Body of pancreas (tissue), 4 donors: ENCODE results near the gene USP9Y. TPM values are rescaled to one million over a fixed set of nuclear protein-coding genes. Genes with fewer than 3 reads are reported as not detected.

Experiments
- ATAC-seq: fragments of 150-250 bp; one replicate; pipeline ENCODE4 v1.9.1; 2016
- DNase-seq, 4 donors: peaks; one replicate each; pipeline ENCODE4 v3.0.0-alpha.2; 2019
- H3K27ac ChIP-seq, 4 donors: fragments of 200-600 bp; sonication (generic); 1 replicate in 3 of 4; 2 replicates in 1 of 4; pipeline versions ENCODE4 v1.5.1 to v1.6.1; 2016 to 2019; ENCODE audit warnings: mild to moderate bottlenecking in 1 of 4, mixed read lengths in 1 of 4, moderate library complexity in 1 of 4
- H3K27me3 ChIP-seq, 2 donors: fragments of 200-600 bp; sonication (generic); one replicate each; pipeline ENCODE4 v1.6.0; 2016; ENCODE audit warnings: mild to moderate bottlenecking in 1 of 2
- H3K36me3 ChIP-seq, 2 donors: fragments of 200-600 bp; sonication (generic); replicated peaks in 1 of 2; 2 replicates each; pipeline ENCODE4 v1.5.1; 2016; ENCODE audit warnings: low read depth in 2 of 2; ENCODE audit not compliant: insufficient read depth in 1 of 2
- H3K4me1 ChIP-seq: fragments of 200-600 bp; sonication (generic); one replicate; pipeline ENCODE4 v1.6.0; 2016
- H3K4me3 ChIP-seq, 2 donors: fragments of 200-600 bp; sonication (generic); 1 replicate in 1 of 2; 2 replicates in 1 of 2; pipeline ENCODE4 v1.5.1; 2016 to 2019
- H3K9me3 ChIP-seq, 3 donors: fragments of 200-600 bp; sonication (generic); 1 replicate in 2 of 3; 2 replicates in 1 of 3; pipeline ENCODE4 v1.5.1; 2016
- POLR2A ChIP-seq, 3 donors: fragments of 450-650 bp; IDR thresholded peaks; one replicate each; pipeline ENCODE4 v1.6.1; 2016; ENCODE audit warnings: antibody characterized with exemption in 3 of 3, mild to moderate bottlenecking in 2 of 3
- WGBS, 2 donors: methylation state at CpG; one replicate each; pipeline ENCODE4 v1.1.5; 2017; 5-methylcytosine and 5-hydroxymethylcytosine counted together
- intact Hi-C: fragments of 100-400 bp; cut with DNase I; formaldehyde crosslinking; loops from one replicate; pipeline ENCODE4 v1.15.1; 2023
- total RNA-seq, 2 donors: library from RNA; depleted of rRNA; stranded (reverse); fragments of >200 nt; gene quantifications; one replicate each; pipeline ENCODE4 v1.1.0, GENCODE V29; 2016
- TF ChIP-seq, protein P1 (sequence below), 7 experiments: fragments of 450-650 bp in 4 of 7; fragments of 200-600 bp in 3 of 7; sonication (generic) in 3 of 7; IDR thresholded peaks; one replicate each; pipeline ENCODE4 v1.5.1; 2016 to 2019; ENCODE audit warnings: antibody characterized with exemption in 7 of 7

USP9Y gene
- total RNA-seq, 2 donors from 2014 or later = not detected

DNA sequence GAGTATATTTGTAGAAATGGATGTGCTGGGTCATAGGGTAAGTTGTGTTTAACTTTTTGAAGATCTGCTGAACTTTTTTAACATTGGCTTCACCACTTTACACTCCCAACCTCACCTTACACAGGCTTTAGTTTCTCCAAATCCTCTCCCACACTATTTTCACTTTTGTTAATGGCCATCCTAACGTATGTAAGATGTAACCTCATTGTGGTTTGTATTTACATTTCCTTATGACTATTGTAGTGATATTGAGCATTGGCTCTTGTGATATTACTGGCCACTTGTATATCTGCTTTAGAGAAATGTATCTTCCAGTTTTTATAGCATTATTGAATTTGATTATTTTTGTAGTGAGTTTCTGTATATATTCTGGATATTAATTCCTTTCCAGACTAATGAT lies 93.0 kb downstream of the USP9Y start:
- Histone ChIP-seq H3K4me1 (no peaks in the 10 kb centered on the region), H3K36me3 (no peaks in the 10 kb centered on the region), H3K27ac (no peak overlapping the region), H3K9me3 (no peaks in the 10 kb centered on the region), H3K4me3 (no peak overlapping the region), H3K27me3 (no peaks in the 10 kb centered on the region)
- intact Hi-C loops = no loop called here
- ATAC-seq = no peak
- no peak for DNase-seq
- 92 to 100% methylated on average over 1 of the region's 1 CpG for WGBS, 2 donors
- no peak for TF ChIP-seq POLR2A (IDR thresholded peaks at IDR 0.05)
- TF ChIP-seq, protein P1, sequence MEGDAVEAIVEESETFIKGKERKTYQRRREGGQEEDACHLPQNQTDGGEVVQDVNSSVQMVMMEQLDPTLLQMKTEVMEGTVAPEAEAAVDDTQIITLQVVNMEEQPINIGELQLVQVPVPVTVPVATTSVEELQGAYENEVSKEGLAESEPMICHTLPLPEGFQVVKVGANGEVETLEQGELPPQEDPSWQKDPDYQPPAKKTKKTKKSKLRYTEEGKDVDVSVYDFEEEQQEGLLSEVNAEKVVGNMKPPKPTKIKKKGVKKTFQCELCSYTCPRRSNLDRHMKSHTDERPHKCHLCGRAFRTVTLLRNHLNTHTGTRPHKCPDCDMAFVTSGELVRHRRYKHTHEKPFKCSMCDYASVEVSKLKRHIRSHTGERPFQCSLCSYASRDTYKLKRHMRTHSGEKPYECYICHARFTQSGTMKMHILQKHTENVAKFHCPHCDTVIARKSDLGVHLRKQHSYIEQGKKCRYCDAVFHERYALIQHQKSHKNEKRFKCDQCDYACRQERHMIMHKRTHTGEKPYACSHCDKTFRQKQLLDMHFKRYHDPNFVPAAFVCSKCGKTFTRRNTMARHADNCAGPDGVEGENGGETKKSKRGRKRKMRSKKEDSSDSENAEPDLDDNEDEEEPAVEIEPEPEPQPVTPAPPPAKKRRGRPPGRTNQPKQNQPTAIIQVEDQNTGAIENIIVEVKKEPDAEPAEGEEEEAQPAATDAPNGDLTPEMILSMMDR (IDR thresholded peaks at IDR 0.05) = no peak

DNA sequence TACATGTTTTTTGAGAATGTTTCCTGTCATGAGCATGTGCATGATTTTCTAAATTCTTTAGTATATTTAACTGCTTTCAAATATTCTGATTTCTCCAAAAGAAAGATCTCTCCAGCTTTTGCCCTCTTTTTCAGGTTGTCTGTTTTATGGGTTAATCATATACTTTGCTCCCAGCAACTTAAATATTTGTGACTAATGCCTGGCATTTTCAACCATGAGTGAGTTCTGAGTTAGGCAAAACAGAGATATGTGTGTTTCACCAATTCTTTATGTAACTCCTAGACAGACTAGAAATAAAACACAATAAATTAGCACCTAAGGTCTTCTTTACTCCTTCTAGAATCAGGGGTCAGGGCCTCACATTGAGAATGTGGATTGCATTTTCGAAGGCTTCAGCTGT lies 107.0 kb downstream of the USP9Y start:
- H3K27ac ChIP-seq = no peak overlapping the region
- no peaks in the 10 kb centered on the region for H3K27me3 ChIP-seq
- no peak for TF ChIP-seq POLR2A (IDR thresholded peaks at IDR 0.05)
- TF ChIP-seq, protein P1 (IDR thresholded peaks at IDR 0.05) = no peak
- WGBS, 2 donors = 75 to 78% methylated on average over 1 of the region's 1 CpG
- ATAC-seq = no peak
- no peak for DNase-seq
- intact Hi-C loops = no loop called here
- no peaks in the 10 kb centered on the region for H3K4me1 ChIP-seq
- H3K9me3 ChIP-seq = no peaks in the 10 kb centered on the region
- no peak overlapping the region for H3K4me3 ChIP-seq
- H3K36me3 ChIP-seq = peaks cover 0 to 2% of the 10 kb centered on the region in 2 donors

DNA sequence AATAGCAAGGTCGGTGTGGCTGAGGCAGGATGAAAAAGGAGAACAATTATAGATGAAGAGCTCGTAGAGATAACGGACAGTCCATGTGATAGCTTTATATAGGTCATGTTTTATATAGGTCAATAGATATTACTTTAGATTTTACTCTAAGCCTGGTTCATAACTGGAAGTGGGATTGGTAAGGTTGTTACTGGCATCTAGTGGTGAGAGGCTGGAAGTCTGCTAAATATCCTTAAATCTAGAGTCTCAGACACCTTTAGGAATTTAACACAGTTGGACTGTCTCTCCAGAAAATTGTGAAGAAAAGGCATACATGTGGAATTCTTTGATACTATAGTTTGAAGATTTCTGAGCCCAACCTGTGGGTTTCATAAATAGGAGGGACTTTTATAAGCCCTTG lies 108.0 kb downstream of the USP9Y start:
- intact Hi-C loops = no loop called here
- DNase-seq (no peak), ATAC-seq (no peak)
- Histone ChIP-seq H3K27me3 (no peaks in the 10 kb centered on the region), H3K9me3 (no peaks in the 10 kb centered on the region), H3K4me3 (no peak overlapping the region), H3K4me1 (no peaks in the 10 kb centered on the region), H3K27ac (no peak overlapping the region), H3K36me3 (peaks cover 0 to 2% of the 10 kb centered on the region in 2 donors)
- TF ChIP-seq, protein P1 (IDR thresholded peaks at IDR 0.05) = peak in 2 of 7 experiments; percentile 12
- TF ChIP-seq POLR2A (IDR thresholded peaks at IDR 0.05) = no peak
- WGBS, 2 donors = 47 to 52% methylated on average over 3 of the region's 3 CpGs

DNA sequence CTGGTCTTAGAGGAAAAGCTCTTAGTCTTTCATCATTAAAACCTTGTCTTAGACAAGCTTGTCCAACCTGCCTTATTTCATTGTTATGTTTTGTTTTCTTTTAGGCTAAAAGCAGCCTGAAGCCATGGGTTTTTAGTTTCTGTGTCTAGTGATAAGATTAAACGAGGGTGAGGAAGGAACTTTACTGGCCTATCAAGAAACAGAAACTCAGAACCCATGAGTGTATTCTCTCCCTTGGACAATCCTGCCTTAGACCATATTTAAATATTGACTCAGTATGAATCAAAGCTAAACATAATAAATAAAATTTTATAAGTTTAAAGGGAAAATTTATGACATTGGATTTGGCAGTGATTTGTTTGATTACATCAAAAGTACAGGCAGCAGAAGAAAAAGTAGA lies 122.4 kb downstream of the USP9Y start:
- TF ChIP-seq, protein P1 (IDR thresholded peaks at IDR 0.05) = no peak
- no peak for TF ChIP-seq POLR2A (IDR thresholded peaks at IDR 0.05)
- no peaks in the 10 kb centered on the region for H3K27me3 ChIP-seq
- WGBS, 2 donors = 46 to 53% methylated on average over 1 of the region's 1 CpG
- no peaks in the 10 kb centered on the region for H3K9me3 ChIP-seq
- no peak overlapping the region for H3K4me3 ChIP-seq
- no peak for DNase-seq
- ATAC-seq = no peak
- no peaks in the 10 kb centered on the region for H3K36me3 ChIP-seq
- intact Hi-C loops = no loop called here
- no peak overlapping the region for H3K27ac ChIP-seq
- H3K4me1 ChIP-seq = no peaks in the 10 kb centered on the region

DNA sequence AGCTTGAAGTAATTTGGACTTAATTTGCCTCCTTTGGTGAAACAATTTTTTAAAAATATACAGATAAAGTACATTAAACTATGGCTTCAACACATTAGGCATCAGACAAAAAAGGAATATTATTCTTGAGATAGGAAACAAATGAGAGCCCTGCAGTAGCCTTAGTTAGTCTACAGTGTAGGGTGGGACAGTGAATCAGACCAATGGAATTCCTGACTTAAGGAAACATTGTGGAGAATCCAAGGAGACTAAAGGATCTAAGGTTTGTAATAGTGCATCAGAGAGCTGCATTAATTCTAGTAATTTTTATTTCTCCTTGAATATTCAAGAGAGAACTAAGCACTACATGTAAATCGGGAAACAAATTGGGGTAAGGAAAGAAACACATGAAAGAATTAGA lies 125.8 kb downstream of the USP9Y start:
- Histone ChIP-seq H3K27me3 (no peaks in the 10 kb centered on the region), H3K36me3 (no peaks in the 10 kb centered on the region), H3K4me1 (no peaks in the 10 kb centered on the region), H3K27ac (no peak overlapping the region), H3K9me3 (no peaks in the 10 kb centered on the region), H3K4me3 (no peak overlapping the region)
- DNase-seq (no peak), ATAC-seq (no peak)
- 100% methylated on average over 1 of the region's 1 CpG for WGBS, 2 donors
- TF ChIP-seq POLR2A (IDR thresholded peaks at IDR 0.05) = no peak
- TF ChIP-seq, protein P1 (IDR thresholded peaks at IDR 0.05) = no peak
- intact Hi-C loops = no loop called here
